A673 (cell line): ENCODE measurements around the gene MGAT3.

ENCODE experiments used
- CTCF ChIP-seq: fragments of 300-800, 200-600 bp; sonication (generic); conservative IDR thresholded peaks from 2 replicates; pipeline ENCODE4 v1.5.1; 2017; ENCODE audit warnings: low read depth, mild to moderate bottlenecking, antibody characterized with exemption, low read length, moderate library complexity, mixed read lengths
- EZH2 ChIP-seq: fragments of 200-600 bp; sonication (generic); IDR thresholded peaks from 2 replicates; pipeline ENCODE4 v1.6.1; 2017; ENCODE audit warnings: borderline replicate concordance, low read depth, mild to moderate bottlenecking, mixed read lengths, antibody characterized with exemption, low read length; ENCODE audit not compliant: poor library complexity, severe bottlenecking

- TF ChIP-seq CTCF (no peak), EZH2 (no peak)
Measured at GRCh38 chr22:39429186-39429585, 27.6 kb upstream of the MGAT3 start.
